Keratinocyte (primary cell): ENCODE data around the gene CXCR2. TPM values are rescaled to one million over a fixed set of nuclear protein-coding genes. Genes with fewer than 3 reads are reported as not detected.

ENCODE experiments used
- DNase-seq: peaks from one replicate; pipeline ENCODE4 v3.0.0-alpha.2; 2011; ENCODE audit warnings: low read depth, missing footprints, low spot score
- FAIRE-seq: peaks from 2 replicates; lab custom pipeline; 2011; peaks lifted over from hg19 to GRCh38; lab: Jason Lieb, UNC
- H2AFZ ChIP-seq: 2 replicates; pipeline ENCODE4 v1.6.0; 2012; ENCODE audit warnings: low read length, control low read depth, inconsistent platforms; ENCODE audit not compliant: control insufficient read depth
- H3K27ac ChIP-seq: 2 replicates; pipeline ENCODE4 v1.5.1; 2011; ENCODE audit warnings: low read length; ENCODE audit not compliant: control insufficient read depth, insufficient read depth
- H3K27me3 ChIP-seq: 3 replicates; pipeline ENCODE4 v1.6.0; 2011; ENCODE audit warnings: low read length; ENCODE audit not compliant: control insufficient read depth, insufficient read depth; ENCODE audit errors: extremely low read depth
- H3K36me3 ChIP-seq, 2 experiments: 2 replicates in 1 of 2; 3 replicates in 1 of 2; pipeline ENCODE4 v1.5.1; 2011; ENCODE audit warnings: low read length in 2 of 2, mild to moderate bottlenecking in 1 of 2; ENCODE audit not compliant: control insufficient read depth in 2 of 2, insufficient read depth in 2 of 2; ENCODE audit errors: extremely low read depth in 1 of 2
- H3K4me1 ChIP-seq: 3 replicates; pipeline ENCODE4 v1.5.1; 2011; ENCODE audit warnings: low read length; ENCODE audit not compliant: control insufficient read depth, insufficient read depth; ENCODE audit errors: extremely low read depth
- H3K4me2 ChIP-seq: 3 replicates; pipeline ENCODE4 v1.6.0; 2011; ENCODE audit warnings: low read depth, low read length; ENCODE audit not compliant: control insufficient read depth, insufficient read depth; ENCODE audit errors: extremely low read depth
- H3K4me3 ChIP-seq, 3 experiments: fragments of 200-600 bp in 1 of 3; sonication (generic) in 1 of 3; 2 replicates in 2 of 3; 3 replicates in 1 of 3; pipeline ENCODE4 v1.5.1; 2011 to 2016; ENCODE audit warnings: low read length in 3 of 3, mild to moderate bottlenecking in 3 of 3, control low read depth in 2 of 3, inconsistent platforms in 1 of 3, low read depth in 1 of 3, mixed read lengths in 1 of 3, mixed run types in 1 of 3, moderate library complexity in 1 of 3; ENCODE audit not compliant: control insufficient read depth in 2 of 3, insufficient read depth in 2 of 3; ENCODE audit errors: extremely low read depth in 1 of 3
- H3K79me2 ChIP-seq: 2 replicates; pipeline ENCODE4 v1.6.0; 2012; ENCODE audit warnings: low read length; ENCODE audit not compliant: control insufficient read depth, insufficient read depth
- H3K9ac ChIP-seq: 3 replicates; pipeline ENCODE4 v1.6.0; 2011; ENCODE audit warnings: low read length; ENCODE audit not compliant: control insufficient read depth, insufficient read depth; ENCODE audit errors: extremely low read depth
- H3K9me1 ChIP-seq: 3 replicates; pipeline ENCODE4 v1.6.0; 2011; ENCODE audit warnings: low read length; ENCODE audit not compliant: control insufficient read depth, insufficient read depth; ENCODE audit errors: extremely low read depth
- H3K9me3 ChIP-seq: 2 replicates; pipeline ENCODE4 v1.5.1; 2012; ENCODE audit warnings: low read depth, low read length; ENCODE audit not compliant: control insufficient read depth
- H4K20me1 ChIP-seq: 3 replicates; pipeline ENCODE4 v1.6.0; 2011; ENCODE audit warnings: low read length; ENCODE audit not compliant: control insufficient read depth, insufficient read depth; ENCODE audit errors: extremely low read depth
- CTCF ChIP-seq, 3 experiments: IDR thresholded peaks in 1 of 3; conservative IDR thresholded peaks in 1 of 3; optimal IDR thresholded peaks in 1 of 3; 2 replicates in 2 of 3; 3 replicates in 1 of 3; pipeline versions ENCODE3 to v1.5.1; 2011; ENCODE audit warnings: low read length in 3 of 3, mild to moderate bottlenecking in 3 of 3, moderate library complexity in 2 of 3, control low read depth in 1 of 3, inconsistent platforms in 1 of 3; ENCODE audit not compliant: insufficient read depth in 2 of 3; ENCODE audit errors: extremely low read depth in 1 of 3
- EZH2 ChIP-seq: IDR thresholded peaks from one replicate; pipeline ENCODE4 v1.6.1; 2012; ENCODE audit warnings: inconsistent platforms, mild to moderate bottlenecking, low read length, moderate library complexity
- dilution Hi-C: fragments of 300-500 bp; cut with MboI; formaldehyde crosslinking; loops from one replicate; pipeline ENCODE4 v1.7.0; 2020; ENCODE audit warnings: low sequenced_read_pairs; ENCODE audit not compliant: extremely low pct_ligation_motif_present
- polyA plus RNA-seq, 5 experiments: library from polyadenylated mRNA; depleted of rRNA in 3 of 5; stranded (reverse) in 3 of 5; stranded (forward) in 1 of 5; unstranded in 1 of 5; fragments of >200 nt; gene quantifications; 1 replicate in 1 of 5; 2 replicates in 3 of 5; 3 replicates in 1 of 5; pipeline versions ENCODE4 v1.2.1 to v1.2.3, GENCODE V29; 2011 to 2012; ENCODE audit warnings: missing spikeins in 2 of 5, low read depth in 1 of 5, low replicate concordance in 1 of 5

Gene CXCR2
- polyA plus RNA-seq, 1 donor (not counting 4 experiments of a cell fraction or from before 2014, with no cell fraction given), result 1.4 TPM

DNA sequence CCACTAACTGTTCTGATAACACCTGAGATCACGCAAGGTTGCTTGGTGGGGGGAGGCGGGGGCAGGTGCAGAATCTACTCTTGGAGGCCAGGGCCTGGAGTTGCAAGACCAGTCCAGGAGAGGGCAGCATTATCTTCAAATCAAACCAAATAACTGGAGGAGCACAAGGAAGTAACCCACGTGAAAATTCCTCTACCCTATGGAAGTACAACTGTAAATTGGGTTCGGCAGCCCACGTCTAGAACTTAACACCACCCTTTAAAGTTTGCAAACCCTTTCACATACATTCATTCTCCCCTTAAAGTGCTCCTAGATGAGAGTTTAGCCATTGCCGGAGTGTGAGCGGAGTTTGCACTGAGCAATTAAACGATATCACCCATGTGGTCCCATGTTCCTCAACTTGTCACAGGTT, 60.5 kb downstream of the CXCR2 start:
- H3K79me2 ChIP-seq, result no peaks in the 10 kb centered on the region
- H3K9me1 ChIP-seq, result no peaks in the 10 kb centered on the region
- H3K9ac ChIP-seq, result no peak overlapping the region
- H3K36me3 ChIP-seq, result no peaks in the 10 kb centered on the region
- H3K4me2 ChIP-seq, result peak overlapping the region; percentile 52
- peaks cover 10% of the 10 kb centered on the region for H3K4me1 ChIP-seq
- dilution Hi-C loops, result no loop called here
- H3K9me3 ChIP-seq, result no peaks in the 10 kb centered on the region
- DNase-seq (peak; percentile 55), FAIRE-seq (peak; percentile 84)
- peak; percentile 76 to 91 (median 85) for TF ChIP-seq CTCF (optimal IDR thresholded peaks at IDR 0.05 in 1 of 3, IDR thresholded peaks at IDR 0.05 in 1 of 3, conservative IDR thresholded peaks at IDR 0.05 in 1 of 3; ENCODE audit: extremely low read depth in 1 of 3, insufficient read depth in 2 of 3, low read length in 3 of 3)
- TF ChIP-seq EZH2, result no peak
- H3K4me3 ChIP-seq, result no peak overlapping the region
- H2AFZ ChIP-seq, result peak overlapping the region; percentile 67
- no peaks in the 10 kb centered on the region for H3K27me3 ChIP-seq
- H3K27ac ChIP-seq, result no peak overlapping the region
- H4K20me1 ChIP-seq, result no peaks in the 10 kb centered on the region

Other genes starting within 250 kb of the CXCR2 start
- 1.7 to 2.9 TPM (median 2.5 TPM) in 3 replicates for gene TNS1, start 123.0 kb upstream of the CXCR2 start, polyA plus RNA-seq
- gene RUFY4, start 56.8 kb upstream of the CXCR2 start, polyA plus RNA-seq, result not detected in 3 replicates
- gene CXCR1, start 40.9 kb downstream of the CXCR2 start, polyA plus RNA-seq, result 12.7 to 23.5 TPM (median 14.5 TPM) in 3 replicates
- 945 to 1,145 TPM (median 1,121 TPM) in 3 replicates for gene ARPC2, start 91.2 kb downstream of the CXCR2 start, polyA plus RNA-seq
- 0.10 to 0.18 TPM (median 0.12 TPM) in 3 replicates for gene GPBAR1, start 135.0 kb downstream of the CXCR2 start, polyA plus RNA-seq
- gene AAMP, start 144.1 kb downstream of the CXCR2 start, polyA plus RNA-seq, result 76.3 to 94.3 TPM (median 78.4 TPM) in 3 replicates
- gene PNKD, start 144.5 kb downstream of the CXCR2 start, polyA plus RNA-seq, result 21.8 to 36.2 TPM (median 22.8 TPM) in 3 replicates
- 609 to 905 TPM (median 751 TPM) in 3 replicates for gene TMBIM1, start 166.5 kb downstream of the CXCR2 start, polyA plus RNA-seq
- gene CATIP, start 230.8 kb downstream of the CXCR2 start, polyA plus RNA-seq, result not detected in 3 replicates